Right lobe of liver (tissue), 4 donors: ENCODE results near the gene DACH1.

Experiments used
- POLR2A ChIP-seq: fragments of 450-650 bp; IDR thresholded peaks from one replicate; pipeline ENCODE4 v1.6.1; 2017; ENCODE audit warnings: antibody characterized with exemption, mild to moderate bottlenecking
- TF ChIP-seq, protein P1 (sequence below), 4 donors: fragments of 200-600 bp in 3 of 4; fragments of 450-650 bp in 1 of 4; IDR thresholded peaks; one replicate each; pipeline versions ENCODE4 v1.5.1 to v1.8.0; 2016 to 2022; ENCODE audit warnings: antibody characterized with exemption in 4 of 4, mild to moderate bottlenecking in 2 of 4
- donor health status: DM: no; HTN: no; CAD: no.
- donor health status: DM: no; HTN: no; CAD: no.
- donor health status: DM: no; HTN: yes; CAD: no.

- TF ChIP-seq, protein P1, sequence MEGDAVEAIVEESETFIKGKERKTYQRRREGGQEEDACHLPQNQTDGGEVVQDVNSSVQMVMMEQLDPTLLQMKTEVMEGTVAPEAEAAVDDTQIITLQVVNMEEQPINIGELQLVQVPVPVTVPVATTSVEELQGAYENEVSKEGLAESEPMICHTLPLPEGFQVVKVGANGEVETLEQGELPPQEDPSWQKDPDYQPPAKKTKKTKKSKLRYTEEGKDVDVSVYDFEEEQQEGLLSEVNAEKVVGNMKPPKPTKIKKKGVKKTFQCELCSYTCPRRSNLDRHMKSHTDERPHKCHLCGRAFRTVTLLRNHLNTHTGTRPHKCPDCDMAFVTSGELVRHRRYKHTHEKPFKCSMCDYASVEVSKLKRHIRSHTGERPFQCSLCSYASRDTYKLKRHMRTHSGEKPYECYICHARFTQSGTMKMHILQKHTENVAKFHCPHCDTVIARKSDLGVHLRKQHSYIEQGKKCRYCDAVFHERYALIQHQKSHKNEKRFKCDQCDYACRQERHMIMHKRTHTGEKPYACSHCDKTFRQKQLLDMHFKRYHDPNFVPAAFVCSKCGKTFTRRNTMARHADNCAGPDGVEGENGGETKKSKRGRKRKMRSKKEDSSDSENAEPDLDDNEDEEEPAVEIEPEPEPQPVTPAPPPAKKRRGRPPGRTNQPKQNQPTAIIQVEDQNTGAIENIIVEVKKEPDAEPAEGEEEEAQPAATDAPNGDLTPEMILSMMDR (IDR thresholded peaks at IDR 0.05), result no peak
- TF ChIP-seq POLR2A, result no peak
These were observed 203.6 kb downstream of the DACH1 start for GRCh38 chr13:71663431-71663830.
